HS-5 (cell line): ENCODE data around the gene IL17RA.
A peak's percentile ranks its signal among the peaks of the same experiment; 100 is the strongest.
"Not testable (repeated sequence)": the region's sequence is repeated elsewhere in the genome, so short reads cannot be mapped to it uniquely, and the experiment has no call there.

Experiments
- DNase-seq: peaks from one replicate; pipeline ENCODE4 v3.0.0-alpha.2; 2012; ENCODE audit warnings: low read depth

The IL17RA gene

DNA sequence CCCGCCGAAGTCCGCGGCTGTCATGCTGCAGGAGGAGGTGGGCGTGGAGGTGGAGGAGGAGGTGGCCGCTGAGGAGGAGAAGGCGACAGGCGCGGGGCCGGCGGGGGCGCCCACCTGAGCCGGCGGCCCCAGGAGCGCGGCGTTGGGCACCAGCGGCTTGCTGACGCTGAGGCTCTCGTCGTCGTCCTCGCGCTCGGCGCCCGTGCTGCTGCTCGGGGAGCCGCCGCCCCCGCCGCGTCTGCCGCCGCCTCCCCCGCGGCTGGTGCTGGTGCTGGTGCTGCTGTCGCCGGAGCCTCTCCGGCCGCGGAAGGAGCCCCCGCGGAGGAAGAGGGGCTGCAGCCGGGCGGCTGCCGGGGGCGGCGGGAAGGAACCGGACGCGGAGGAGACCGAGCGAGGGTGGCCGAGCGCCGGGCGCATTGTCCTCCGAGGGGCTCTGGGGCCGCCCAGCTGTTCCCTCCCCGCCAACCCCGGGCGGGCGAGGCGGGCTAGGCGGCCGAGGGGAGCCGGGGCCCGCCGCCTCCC lies 36.0 kb downstream of the IL17RA start:
- no peak for DNase-seq

DNA sequence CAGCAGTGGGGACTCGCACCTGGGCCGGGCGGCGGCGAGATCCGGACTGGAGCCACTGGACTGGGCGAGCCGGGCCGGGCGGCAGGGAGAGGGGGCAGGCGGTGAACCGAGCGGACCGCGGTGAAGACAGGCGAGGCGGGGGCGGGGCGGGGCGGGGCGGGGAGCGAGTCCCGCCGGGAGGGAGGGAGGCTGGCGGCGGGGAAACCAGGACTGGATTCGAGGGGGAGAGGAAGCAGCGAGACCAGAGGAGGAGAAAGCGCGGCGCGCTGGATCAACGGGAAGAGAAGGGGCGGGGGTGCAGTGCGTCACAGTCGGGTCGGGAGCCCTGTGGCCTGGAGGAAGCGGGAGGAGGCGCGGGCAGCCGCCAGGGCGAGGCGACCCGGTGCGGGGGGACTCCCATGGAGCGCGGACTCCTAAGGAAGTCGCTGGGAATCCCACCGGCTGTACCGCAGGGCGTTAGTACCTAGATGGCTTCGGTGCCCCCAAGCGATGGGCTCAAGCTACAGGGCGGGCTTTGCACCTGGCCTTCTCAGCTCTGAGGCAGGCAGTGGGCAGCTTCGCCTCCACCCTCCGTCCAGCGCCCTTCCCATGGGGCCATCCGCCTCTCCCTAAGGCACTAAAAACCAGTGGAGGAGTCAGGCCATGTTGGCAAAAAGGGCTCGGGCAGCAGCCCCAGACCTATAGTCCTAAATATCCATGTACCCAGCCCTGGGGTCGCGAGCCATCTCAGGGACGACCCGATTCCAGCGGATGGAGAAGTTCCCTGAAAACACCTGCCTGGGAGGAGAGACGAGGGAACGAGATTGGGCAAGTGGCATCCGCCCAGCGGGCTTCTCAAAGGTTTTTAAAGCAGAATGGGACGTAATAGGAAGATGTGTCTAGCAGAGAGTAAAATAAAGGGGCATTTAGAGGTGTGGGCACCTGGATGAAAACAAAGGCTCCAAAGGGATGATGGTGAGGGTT lies 36.7 kb downstream of the IL17RA start, which contains the start of gene TMEM121B:
Gene TMEM121B (minus strand): TSS at position 128 of the 963 bp plus-strand sequence. CDS start 233 bp downstream, outside the sequence.
- DNase-seq: peak; percentile 9

DNA sequence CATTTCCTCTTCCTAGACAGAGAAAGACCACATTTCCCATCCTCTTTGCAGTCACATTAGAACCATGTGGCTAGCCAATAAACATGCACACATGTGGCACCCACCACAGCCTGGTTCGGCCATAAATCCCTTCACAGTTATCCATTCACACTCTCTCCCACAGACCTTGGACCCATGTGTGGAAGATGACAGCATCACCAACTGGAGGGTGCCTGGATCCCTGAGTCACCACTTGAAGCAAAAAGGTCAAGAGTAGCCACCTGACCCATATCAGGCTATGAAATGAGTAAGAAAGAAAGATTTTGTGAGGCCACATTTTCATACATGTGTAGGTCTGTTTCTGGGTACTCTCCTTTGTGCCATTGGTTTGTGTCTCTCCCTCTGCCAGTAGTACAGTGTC lies 45.4 kb downstream of the IL17RA start:
- peak; percentile 56 for DNase-seq

DNA sequence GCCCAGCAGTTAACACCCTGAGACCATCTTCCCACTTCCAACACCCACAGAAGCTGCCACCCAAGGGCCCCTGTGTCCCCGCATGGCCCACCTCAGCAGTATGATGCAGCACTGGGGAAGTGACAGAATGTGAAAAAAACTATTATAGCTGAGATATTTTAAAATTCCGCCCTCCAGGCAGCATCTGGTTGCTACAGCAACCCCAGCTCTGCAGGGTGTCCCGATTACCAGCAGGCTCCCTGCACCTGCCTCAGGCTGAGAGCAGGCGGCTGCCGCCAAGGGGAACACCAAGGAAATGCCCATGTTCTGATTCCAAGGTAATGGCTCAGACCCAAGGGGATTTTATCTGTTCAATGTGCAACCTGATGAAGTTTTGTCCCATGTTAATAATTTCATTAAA lies 46.9 kb downstream of the IL17RA start:
- DNase-seq: no peak

DNA sequence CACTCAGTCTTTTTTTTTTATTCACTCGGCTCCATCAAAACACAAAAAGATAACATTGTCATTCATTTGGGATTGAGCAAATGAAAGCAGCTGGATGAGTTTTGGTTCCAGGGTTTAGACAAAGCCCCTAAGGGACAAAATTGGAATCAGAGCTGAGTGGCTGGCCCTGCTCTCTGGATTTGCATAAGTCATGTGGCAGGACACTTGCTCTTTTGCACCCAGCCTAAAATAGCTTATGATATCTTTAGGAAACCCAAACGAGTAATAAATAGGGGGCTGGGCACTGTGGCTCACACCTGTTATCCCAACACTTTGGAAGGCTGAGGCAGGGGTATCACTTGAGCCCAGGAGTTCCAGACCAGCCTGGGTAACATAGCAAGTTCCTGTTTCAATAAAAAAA lies 47.3 kb downstream of the IL17RA start:
- no peak for DNase-seq

DNA sequence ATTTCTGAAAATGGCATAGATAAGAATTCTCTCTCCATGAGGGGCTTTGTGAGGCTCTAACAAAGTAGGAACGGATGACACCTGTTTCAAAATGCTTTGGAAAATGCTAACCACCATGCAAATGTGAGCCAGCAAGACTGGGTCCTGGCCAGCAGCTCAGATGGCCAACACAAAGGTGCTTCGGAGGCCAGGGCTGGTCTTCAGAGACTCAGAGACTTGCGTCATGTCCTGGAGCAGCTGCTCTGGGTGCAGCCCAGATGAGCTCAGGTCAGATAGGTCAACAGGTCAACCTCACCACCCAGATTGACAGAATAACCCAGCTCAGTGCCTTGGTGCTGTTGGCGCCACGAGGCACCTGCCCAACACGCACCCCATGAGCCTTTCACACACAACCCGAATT lies 48.3 kb downstream of the IL17RA start:
- DNase-seq: no peak

DNA sequence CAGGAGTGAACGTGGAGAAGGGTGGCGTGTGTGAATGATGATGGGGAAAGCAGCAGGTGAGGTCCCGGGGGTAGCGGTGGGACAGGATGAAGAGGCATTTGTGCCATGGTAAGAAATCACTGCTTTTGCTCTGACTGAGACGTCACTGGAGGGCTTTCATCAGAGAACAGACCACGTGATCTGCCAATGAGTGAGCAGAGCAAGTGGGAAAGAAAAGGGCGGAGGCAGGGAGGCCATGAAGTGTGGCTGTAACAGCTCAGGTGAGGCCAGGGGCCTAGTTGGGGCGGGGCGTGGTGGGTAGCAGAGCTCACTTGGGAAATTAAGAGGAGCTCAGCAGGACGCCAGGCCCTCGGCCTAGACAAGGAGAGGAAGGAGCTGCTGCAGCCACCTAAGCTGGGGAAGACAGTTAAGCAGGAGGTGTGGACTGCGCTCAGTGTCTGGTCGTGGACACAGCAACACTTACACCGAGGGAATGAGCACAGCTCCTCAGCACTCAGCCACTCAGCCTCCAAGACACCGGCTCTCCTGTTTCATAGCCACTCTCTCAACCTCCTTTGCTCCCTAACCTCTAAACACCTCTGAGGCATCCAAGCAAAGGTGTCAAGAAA lies 50.5 kb downstream of the IL17RA start:
- DNase-seq: no peak

DNA sequence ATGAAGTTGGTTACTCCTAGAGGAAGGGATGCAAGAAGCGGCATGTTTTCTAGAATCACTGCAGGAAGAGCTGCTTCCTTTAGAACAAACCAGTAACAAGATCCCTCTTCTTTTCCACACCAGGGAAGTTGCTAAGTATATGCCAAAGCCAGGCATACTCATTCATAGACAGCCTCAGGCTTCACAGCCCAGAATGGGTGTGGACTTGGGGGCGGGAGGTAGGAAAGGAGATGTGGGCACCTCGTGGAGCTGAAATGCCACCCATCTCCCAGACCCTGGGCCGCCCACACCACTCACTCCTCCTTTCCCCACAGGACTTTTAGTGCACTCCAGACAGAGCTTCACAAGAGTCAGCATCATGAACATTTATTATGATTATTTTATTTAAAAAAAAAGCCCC lies 52.4 kb downstream of the IL17RA start:
- DNase-seq: no peak

DNA sequence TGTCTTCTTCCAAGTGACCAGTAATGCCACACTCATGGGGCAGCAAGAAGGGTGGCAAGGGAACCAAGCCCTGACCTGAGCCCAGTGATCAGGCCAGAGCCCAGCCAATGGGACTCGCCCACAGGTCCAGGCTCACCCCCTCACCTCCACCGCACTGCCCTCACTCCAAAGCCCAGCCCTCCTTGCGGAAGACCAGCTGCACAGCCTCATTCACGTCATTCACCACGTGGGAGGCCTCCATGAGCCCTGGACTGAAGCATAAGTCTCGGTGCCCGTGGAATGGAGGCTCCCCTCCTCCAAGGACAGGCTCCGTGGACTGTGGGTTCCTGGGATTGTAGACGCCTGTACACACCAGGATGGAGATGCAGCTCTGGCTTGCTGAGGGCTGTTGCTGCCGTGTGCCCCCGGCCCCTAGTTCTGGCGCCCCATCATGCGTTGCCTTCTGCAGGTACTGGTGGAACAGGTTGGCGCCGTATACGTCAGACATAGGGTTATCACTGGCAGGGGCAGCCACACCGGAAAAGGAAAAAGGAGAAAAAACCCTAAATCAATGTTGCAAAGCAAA lies 53.1 kb downstream of the IL17RA start:
- no peak for DNase-seq

DNA sequence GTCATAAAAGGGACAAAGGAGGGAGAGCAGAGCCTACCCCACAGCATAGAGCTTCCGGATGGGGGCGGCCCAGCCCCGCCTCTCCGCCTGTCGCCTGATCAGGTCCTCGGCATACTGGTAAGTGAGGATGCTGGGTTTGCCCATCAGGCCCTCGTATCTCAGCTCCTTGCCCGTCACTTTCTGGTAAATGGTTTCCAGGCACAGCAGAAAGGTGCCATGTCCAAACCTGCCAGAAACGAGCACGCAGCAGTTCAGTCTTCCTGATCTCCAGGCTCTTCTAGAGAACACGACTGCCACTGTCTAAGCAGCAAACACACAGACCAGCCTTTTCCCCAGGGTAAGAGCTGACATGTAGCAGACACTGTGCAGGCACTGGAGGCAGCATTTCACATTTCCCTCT lies 53.7 kb downstream of the IL17RA start:
- DNase-seq: no peak

DNA sequence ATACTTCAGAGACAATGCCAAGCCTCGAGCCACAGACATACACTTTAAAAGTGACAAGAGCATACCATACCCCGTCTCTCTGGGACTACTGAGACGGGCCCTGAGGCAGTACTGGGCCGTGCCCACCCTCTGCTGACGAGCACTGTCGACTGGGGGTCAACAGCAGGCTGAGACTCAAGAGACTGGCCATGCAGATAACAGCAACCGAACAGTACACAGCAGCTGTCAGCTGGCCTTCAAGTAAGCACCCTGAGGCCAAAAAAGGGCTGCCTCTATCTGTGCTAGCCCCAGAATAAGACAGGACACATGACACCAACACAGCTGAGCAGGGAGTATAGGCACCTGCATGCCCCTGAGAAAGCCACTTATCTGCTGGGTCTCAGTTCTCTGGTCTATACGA lies 55.2 kb downstream of the IL17RA start:
- DNase-seq: no peak

DNA sequence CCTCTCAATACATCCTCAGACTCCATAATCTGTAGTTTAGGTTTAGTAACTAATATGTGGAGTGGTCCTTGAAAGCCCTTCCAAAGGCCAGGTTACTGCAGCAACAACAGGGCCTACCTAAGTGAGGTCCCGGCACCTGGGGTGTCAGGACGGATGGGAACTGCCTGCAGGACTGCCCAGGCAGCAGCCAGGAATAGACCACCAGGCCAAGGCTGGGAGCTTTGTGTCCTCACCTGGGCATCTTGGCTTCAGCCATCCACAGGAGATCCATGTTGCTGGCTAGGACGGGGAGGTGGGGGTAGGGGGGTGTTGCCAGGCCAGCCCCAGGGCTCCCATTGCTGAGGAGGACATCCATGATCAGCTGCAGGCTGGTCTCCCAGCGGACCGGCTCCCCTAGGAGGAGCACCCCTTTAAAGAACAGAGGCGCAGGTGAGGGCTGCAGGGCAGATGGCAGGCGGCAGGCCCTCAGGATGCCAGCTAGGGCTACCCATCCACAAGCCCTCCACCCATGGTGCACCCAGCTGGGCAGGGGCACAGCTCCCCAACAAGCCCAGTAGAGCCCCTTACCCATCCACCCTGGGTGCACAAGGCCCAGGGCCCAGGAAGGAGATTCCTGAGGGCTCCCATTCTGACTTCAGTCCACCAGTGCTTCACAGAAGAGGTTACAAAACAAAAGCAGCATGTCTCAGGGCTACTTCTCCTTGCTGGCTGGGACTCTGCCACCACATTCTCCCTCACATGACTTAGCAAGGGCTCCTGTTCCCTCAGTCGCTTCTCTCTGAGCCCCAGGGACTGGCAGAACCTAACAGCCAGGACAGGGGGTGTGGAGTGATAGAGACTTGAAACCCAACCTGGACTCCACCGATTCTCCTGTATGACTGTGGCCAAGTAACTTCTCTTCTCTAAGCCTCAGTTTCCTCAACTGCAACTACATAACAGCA lies 56.3 kb downstream of the IL17RA start:
- DNase-seq: no peak

DNA sequence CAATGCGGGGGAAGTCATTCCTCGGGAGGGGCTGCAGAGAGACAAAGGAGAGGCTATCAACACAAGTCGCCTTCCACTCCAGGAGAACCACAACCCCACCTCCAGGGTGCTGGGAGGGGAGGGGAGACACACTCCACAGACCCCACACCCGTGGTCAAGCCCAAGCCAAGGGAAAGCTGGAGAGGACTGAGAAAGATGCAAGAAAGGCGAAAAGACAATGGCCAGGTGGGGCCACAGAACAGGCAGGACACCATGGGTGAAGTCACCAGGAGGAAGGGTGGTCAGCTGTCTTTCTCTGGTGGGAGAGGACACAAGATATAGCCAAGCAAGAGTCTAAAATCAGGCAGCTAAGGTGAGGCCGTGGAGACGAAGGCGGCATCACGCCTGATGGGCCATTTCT lies 58.3 kb downstream of the IL17RA start:
- no peak for DNase-seq

DNA sequence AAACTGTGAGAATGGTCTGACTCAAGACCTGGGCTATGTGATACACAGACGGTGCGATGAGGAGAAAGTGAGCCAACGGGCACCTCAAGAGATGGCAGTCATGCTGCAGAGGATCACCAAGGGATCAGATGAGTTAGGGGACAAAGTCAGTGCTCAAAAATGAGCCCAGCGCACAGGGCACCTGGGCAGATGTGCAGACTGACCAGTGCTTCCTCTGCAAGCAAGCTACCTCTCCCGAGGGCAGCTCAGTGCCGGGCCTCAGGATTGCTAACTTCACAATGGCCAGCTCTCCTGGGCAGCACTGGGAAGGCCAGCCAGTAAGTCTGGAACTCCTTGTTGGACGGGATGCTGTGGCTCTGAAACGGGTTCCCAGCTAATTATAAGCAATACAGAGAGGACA lies 59.0 kb downstream of the IL17RA start:
- no peak for DNase-seq

DNA sequence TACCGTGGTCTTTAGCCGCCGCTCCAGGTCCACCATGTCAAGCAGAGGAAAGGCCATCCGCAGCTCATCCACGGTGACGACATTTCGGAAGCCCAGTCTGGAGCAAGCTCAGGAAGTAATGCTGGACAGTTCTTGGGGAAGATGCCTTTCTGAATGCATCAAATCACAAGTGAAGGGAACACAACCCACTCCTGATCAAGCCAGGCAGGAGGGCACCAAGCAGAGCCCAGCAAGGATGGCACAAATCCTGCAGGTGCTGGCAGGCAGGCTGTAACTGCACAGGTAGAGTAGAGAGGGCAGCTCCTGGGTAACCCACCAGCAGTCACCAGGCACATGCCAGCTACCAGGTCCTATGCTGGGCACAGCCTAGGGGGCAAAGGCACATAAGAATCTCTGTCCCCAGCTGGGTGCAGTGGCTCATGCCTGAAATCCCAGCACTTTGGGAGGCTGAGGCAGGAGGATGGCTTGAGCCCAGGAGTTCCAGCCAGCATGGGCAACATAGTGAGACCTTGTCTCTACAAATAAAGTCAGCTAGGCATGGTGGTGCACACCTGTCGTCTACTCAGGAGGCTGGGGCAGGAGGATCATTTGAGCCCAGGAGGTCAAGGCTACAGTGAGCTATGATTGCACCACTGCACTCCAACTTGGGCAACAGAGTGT lies 60.4 kb downstream of the IL17RA start:
- no peak for DNase-seq

DNA sequence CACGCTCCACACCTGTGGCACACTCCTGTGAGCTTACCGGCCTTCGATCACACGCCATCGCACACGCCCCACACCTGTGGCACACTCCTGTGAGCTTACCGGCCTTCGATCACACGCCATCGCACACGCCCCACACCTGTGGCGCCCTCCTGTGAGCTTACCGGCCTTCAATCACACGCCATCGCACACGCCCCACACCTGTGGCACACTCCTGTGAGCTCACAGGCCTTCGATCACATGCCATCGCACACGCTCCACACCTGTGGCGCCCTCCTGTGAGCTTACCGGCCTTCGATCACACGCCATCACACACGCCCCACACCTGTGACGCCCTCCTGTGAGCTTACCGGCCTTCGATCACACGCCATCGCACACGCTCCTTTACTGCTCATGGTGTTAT lies 62.7 kb downstream of the IL17RA start:
- not testable (repeated sequence) for DNase-seq

DNA sequence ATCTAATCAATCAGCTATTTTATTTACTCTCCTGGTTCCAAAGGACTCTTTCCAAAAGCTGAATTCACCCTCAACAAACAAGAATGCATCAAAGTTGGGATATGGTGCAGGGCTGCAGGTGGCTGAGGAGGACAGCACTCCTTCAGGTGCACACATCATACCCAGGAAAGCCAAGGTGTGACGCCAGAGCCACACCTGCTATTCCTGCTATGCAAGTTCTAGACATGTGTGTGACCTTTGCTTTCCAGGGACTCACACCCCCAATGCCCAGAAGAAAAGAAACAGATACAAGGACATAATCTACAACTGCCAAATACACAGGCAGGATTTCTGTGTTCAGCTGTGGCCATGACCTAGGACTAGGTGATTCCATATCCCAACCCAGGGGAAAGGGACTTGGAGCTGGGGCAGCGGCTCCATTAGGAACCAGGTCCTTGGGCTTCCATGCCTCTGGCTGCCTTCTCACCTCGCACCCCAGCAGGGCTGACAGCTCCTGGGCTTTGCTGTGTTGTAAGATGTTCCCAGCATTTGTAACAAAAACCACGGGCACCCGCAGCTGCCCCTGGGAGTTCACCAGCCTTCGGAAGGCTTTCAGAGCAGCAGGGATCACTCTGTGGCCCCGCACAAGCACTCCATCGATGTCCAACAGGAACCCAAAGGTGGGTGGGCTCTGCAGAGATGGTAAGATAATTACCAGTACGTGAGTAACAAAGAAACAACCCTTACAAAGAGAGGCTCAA lies 64.4 kb downstream of the IL17RA start:
- DNase-seq: no peak

DNA sequence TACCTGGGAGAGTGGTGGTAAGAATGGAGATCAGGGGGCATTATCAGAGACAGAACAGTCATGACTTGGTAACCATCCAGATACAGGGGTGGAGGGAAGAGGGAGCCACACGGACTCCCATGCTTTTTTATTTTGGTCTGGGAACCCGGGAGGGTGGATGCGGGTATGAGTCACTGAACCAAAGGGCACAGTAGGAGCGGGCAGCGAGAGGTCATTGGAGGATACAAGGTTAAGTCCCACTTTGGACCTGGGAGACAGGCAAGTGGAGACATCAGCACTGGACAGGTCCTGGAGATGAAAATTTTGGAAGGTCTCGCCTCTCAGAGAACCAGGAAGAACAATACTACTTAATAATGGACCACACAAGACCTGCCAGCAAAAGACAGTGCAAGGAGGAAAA lies 67.5 kb downstream of the IL17RA start:
- no peak for DNase-seq

DNA sequence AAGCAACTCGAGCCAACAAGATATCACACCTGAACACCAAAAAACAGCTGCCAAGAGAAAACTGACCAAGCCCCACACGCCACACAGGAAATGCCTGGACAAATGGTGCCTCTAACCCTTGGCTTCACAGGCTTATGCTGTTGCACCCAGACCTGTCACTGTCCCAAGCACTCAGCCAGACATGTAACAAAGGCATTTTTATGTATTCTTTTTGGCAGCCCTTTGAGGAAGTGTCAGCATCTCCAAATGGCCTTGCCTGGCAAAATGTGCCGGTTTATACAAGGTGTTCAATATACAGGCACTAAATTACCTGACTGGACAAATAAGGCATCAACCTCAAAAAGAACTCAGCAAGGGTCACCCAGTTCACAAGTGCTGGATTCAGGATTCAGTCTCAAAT lies 68.2 kb downstream of the IL17RA start:
- DNase-seq: no peak

DNA sequence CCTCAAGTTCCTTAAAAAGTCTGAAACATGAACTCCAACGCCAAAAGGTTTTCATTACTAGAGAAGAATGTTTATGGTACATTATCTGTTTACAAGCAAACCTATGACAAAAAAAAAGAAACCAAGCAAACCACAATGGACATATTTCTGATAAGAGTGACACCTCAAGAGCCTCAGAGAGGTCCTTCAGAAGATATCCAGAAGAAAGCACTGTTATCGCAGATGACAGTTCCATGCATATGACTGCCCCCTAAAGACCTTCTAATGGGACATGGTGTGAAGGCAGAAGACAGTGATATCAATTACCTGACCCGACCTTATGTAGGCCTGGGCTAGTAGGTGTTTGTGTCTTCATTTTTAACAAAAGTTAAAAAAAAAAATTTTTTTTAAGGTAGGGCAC lies 71.1 kb downstream of the IL17RA start:
- no peak for DNase-seq

DNA sequence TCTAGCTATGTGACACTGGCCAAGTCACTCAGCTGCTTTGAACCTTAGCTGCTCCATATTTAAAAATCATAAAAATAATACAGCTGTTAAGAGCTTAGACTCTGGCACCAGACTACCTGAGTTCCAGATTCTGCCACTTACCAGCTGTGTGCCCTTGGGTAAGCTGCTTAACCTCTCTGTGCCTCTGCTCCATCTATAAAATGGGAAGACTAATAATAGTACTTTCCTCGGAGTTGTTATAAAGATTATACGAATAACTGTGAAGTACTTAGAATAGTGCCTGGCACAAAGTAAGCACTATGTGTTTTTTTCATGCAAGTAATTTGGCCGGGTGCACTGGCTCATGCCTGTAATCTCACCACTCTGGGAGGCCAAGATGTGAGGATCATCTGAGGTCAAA lies 72.9 kb downstream of the IL17RA start:
- no peak for DNase-seq
